ENCODE data around the gene OPTN.
"Not testable (repeated sequence)": the region's sequence is repeated elsewhere in the genome, so short reads cannot be mapped to it uniquely, and the experiment has no call there.

The OPTN gene

GRCh38 chr10:13099666-13100348, at the start of gene OPTN:
TSS of gene OPTN (plus strand) at chr10:13100163. CDS start at chr10:13109123, 8,960 bp downstream.
- peak; percentile 46 to 50 for DNase-seq (ENCODE audit: low read depth in 2 of 2, low spot score in 1 of 2)

DNA sequence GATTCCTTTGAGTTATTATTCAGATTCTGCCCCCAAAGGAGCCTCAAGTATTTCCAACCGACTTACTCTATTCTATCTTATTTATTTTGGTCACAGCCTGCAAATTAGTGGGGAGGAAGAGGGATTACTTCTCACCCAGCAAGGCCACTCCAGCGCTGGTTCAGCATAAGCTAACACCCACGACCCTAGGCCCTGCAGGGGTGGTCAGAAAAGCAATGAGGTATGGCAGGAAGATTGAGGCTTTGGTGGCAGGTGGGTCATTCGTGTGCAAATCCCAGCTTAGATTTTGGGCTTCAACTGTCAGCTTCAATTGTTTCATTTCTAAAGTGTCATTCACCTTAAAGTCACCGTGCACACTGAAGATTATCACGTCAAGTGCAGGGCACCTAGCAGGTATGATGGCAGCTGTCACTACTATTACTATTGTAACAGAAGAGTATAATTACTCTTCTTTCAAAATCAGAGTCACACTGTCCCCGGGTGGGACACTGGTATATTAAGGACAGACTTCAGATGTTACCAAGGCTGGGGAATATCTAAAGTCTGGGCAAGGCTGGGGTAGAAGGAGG, 48.8 kb upstream of the OPTN start:
- no peak for DNase-seq (ENCODE audit: low read depth in 2 of 2, low spot score in 1 of 2)

DNA sequence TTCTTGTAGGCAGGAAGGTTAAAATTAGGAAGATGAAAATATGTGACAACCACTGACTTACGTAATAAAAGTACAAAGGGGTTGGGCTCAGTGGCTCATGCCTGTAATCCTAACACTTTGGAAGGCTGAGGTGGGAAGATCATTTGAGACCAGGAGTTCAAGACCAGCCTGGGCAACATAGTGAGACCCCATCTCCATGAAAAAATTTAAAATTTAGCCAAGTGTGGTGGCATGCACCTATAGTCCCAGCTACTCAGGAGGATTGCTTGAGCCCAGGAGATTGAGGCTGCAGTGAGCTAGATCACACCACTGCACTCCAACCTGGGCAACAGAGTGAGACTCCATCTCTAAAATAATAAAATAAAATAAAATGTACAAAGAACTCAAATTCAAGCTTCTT, 46.8 kb upstream of the OPTN start:
- not testable (repeated sequence) for DNase-seq (ENCODE audit: low read depth in 2 of 2, low spot score in 1 of 2)

- DNase-seq (ENCODE audit: low read depth in 2 of 2, low spot score in 1 of 2) = no peak
These were observed 46.0 kb upstream of the OPTN start for GRCh38 chr10:13053794-13054462.

GRCh38 chr10:13054844-13055243, 45.1 kb upstream of the OPTN start:
- no peak for DNase-seq (ENCODE audit: low read depth in 2 of 2, low spot score in 1 of 2)

DNA sequence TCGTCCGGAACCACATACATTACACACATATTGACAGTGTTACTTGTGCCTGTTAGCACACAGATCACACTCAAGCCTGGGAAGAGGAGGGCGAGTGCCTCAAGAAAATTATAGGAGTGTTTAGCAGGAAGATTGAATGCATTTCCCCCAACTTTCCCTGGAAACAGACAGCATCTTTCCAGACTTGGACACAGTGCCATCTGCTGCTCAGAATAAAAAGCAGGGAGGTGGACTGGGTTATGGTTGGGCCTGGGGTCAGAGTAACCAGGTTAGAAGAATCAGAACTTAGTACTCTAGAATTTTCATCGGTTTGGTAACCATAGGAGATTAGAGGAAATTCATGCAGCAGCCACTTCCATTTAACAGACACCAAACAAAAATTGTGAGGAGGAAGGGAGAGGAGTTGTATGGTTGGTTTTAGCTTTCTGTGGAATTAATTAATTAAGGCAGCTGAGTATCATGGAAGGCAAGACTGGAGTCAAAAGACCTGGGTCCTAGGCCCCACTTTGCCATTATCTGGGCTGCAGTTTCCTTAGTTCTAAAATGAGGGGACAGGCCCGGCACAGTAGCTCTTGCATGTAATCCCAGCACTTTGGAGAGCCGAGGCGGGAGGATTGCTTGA, 43.4 kb upstream of the OPTN start:
- DNase-seq (ENCODE audit: low read depth in 2 of 2, low spot score in 1 of 2) = no peak

- no peak for DNase-seq (ENCODE audit: low read depth in 2 of 2, low spot score in 1 of 2)
These were observed 37.2 kb upstream of the OPTN start for GRCh38 chr10:13062803-13063202.

DNA sequence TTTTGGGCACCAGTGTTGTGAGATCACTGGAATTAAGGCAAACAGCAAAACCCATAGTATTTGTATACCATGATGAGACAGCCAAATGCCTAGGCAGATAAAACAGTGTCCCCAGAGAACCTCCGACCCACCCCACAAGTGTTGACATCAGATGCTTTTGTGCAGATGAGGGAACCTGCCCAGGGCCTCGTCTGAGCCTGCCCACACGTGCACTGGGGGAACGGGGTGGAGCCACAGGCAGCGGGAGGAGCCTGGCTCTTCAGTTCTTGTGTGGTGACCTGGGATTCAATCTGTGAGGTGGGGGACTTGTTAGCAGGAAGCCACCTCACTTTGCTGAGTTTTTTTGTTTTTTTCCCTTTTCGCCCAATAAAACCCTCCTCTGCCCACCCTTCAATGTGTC, 33.4 kb upstream of the OPTN start:
- no peak for DNase-seq (ENCODE audit: low read depth in 2 of 2, low spot score in 1 of 2)

GRCh38 chr10:13067431-13067830, 32.5 kb upstream of the OPTN start:
- DNase-seq (ENCODE audit: low read depth in 2 of 2, low spot score in 1 of 2) = no peak

DNA sequence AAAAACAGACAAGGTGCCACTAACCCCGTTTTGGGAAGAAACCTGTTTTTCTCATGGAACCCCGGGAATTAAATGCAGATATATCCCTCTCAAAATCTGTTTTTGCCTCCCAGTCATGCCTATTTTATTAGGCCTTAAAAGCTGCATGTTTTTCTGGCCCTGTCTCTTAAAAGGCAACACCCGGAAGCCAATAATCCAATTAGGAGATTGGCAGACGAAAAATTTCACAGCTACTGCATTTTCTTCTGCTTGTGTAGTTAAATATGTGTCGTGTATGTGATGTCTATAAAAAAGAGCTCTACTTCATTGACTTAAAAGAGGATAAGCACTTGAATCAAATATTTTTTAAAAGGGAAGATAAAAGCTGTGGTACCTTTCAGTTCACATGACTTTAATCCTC, 31.9 kb upstream of the OPTN start:
- DNase-seq (ENCODE audit: low read depth in 2 of 2, low spot score in 1 of 2) = no peak

DNA sequence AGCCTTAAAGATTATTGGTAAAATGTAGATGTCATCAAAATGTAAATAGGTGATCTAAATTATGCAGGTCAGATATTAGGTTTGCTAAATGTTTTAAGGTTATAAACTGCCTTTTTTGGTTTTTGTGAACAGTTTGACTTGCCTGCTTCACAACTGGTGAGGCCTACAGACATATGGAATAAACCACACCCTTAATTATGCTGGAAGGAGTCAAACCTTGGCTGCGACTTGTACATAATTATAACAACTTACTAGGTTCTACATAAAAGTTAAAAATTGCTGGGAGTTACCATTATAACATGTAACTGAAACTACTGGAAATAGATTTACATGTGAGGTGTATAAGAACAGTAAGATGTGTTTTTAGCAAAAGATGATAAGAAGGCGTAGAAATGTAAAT, 31.5 kb upstream of the OPTN start:
- DNase-seq (ENCODE audit: low read depth in 2 of 2, low spot score in 1 of 2) = no peak

DNA sequence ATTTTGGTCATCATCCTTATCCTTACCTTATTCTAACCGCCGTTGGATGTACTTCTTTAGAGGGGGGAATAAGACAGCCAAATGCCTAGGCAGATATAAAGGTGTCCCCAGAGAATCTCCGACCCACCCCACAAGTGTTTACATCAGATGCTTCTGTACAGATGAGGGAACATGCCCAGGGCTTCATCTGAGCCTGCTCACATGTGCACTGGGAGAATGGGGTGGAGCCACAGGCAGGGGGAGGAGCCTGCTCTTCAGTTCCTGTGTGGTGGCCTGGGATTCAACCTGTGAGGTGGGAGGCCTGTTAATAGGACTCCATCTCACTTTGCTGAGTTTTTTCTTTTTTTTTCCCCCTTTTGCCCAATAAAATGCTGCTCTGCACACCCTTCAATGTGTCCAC, 27.6 kb upstream of the OPTN start:
- DNase-seq (ENCODE audit: low read depth in 2 of 2, low spot score in 1 of 2) = no peak

- DNase-seq (ENCODE audit: low read depth in 2 of 2, low spot score in 1 of 2) = peak in 1 of 2 donors; percentile 4
These were observed 25.2 kb upstream of the OPTN start for GRCh38 chr10:13074563-13075451.

- no peak for DNase-seq (ENCODE audit: low read depth in 2 of 2, low spot score in 1 of 2)
These were observed 20.8 kb upstream of the OPTN start for GRCh38 chr10:13078912-13079775.

DNA sequence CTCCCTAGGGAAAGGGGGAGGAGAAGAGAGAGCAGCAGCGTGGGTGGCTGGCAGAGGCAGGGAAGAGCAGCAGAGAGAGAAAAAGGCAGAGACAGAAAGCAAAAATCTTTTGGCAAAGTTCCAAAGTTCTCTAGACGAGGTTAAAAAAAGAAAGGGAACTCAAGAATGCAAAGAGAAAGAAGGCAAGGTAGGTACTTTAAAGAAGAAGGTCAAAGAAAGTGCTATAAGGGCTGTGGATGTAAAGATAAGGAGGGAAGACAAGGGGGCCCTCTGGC, 20.2 kb upstream of the OPTN start:
- no peak for DNase-seq (ENCODE audit: low read depth in 2 of 2, low spot score in 1 of 2)

GRCh38 chr10:13080643-13081042, 19.3 kb upstream of the OPTN start:
- DNase-seq (ENCODE audit: low read depth in 2 of 2, low spot score in 1 of 2) = no peak

- DNase-seq (ENCODE audit: low read depth in 2 of 2, low spot score in 1 of 2) = not testable (repeated sequence)
These were observed 16.3 kb upstream of the OPTN start for GRCh38 chr10:13083700-13084099.

DNA sequence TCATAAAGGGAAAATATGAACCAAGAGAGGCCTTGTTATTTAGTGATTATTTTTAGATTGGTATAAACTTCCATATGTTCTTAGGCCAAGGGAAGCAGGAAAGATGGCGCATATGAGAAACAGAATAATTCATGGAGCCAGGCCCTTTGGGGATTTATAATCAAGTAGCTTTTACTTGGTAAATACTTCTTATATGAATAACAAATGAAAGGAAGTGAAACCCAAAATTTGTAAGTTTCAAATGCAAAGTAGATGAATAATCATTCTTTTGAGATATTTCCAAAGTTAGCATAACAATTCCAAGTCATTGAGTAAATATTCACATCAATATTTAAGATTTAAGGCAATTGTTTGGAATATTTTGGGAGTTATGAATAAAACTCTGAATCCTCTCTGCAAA, 13.9 kb upstream of the OPTN start:
- no peak for DNase-seq (ENCODE audit: low read depth in 2 of 2, low spot score in 1 of 2)

DNA sequence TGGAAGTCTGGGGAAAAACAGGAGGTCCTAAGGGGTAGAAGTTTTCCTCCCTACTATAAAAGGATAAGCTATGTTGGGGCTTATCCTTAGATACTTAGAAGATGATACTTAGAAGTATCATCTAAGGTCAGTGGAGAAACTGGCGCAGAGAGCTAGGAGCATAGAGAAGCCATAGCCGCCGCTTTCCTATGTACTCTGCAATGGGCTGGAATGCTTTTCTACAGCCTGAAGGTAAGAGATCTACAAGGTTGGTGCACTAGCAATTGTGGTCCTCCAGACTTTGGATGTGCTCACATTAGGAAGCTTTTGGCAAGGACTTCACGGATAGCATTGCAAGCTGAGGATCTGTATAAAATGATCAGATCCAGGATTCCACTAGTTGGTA, 12.4 kb upstream of the OPTN start:
- DNase-seq (ENCODE audit: low read depth in 2 of 2, low spot score in 1 of 2) = no peak

DNA sequence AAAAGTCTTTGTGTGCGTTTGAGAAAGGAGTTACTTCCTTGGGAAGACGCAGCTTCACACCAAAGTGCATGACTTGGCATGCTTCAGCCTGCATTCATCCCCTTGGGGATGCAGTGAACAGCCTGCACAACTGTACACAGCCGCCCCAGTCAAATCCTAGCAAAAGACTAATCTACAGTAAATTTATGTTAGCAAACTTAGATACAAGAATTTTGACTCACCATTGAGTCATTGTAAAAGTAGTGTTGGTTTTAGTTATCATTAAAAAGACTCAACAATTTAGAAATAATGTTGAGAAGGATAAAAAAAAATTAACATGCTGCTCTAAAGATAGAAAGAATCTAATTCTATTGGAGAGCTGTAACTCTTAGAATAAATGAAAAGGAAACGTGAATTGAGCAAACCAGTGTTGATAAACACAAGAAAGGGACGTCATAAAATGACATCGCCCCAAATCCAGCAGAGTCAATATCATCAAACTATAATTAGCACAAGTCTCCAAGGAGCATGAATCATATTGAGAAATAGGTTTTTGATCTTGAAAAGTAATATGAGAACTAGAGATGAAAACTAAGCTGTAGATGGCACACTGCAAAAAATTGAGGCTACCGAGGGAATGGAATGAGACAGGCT, 11.9 kb upstream of the OPTN start:
- no peak for DNase-seq (ENCODE audit: low read depth in 2 of 2, low spot score in 1 of 2)

Measured in stimulated activated CD8-positive, alpha-beta memory T cell treated with anti-CD3 and anti-CD28 coated beads, Interleukin-4, amount 100 ng/mL, for 4 hours (primary cell).